Tibial artery (tissue), 4 donors: ENCODE results near the gene YWHAB.
"Not testable (repeated sequence)": the region's sequence is repeated elsewhere in the genome, so short reads cannot be mapped to it uniquely, and the experiment has no call there.

Experiments used
- DNase-seq, 2 donors: peaks; one replicate each; pipeline ENCODE4 v3.0.0-alpha.2; 2019
- H3K27ac ChIP-seq, 2 donors: fragments of 200-600 bp; sonication (generic) in 1 of 2; 1 replicate in 1 of 2; 2 replicates in 1 of 2; pipeline ENCODE4 v1.5.1; 2018 to 2019; ENCODE audit warnings: mild to moderate bottlenecking in 1 of 2
- H3K27me3 ChIP-seq, 2 donors: fragments of 200-600 bp; sonication (generic) in 1 of 2; one replicate each; pipeline versions ENCODE4 v1.5.1 to v1.6.0; 2016 to 2019
- H3K36me3 ChIP-seq, 3 donors: fragments of 200-600 bp; sonication (generic) in 2 of 3; one replicate each; pipeline ENCODE4 v1.5.1; 2016 to 2019; ENCODE audit warnings: mild to moderate bottlenecking in 2 of 3
- H3K4me1 ChIP-seq, 4 donors: fragments of 200-600 bp; sonication (generic) in 2 of 4; 1 replicate in 3 of 4; 2 replicates in 1 of 4; pipeline ENCODE4 v1.5.1; 2016 to 2019
- H3K4me3 ChIP-seq, 2 donors: fragments of 200-600 bp; sonication (generic) in 1 of 2; 1 replicate in 1 of 2; 2 replicates in 1 of 2; pipeline ENCODE4 v1.5.1; 2018 to 2019; ENCODE audit warnings: mild to moderate bottlenecking in 2 of 2
- H3K9me3 ChIP-seq, 3 donors: fragments of 200-600 bp; sonication (generic) in 1 of 3; one replicate each; pipeline ENCODE4 v1.5.1; 2016 to 2019
- CTCF ChIP-seq, 2 experiments: fragments of 200-600 bp in 1 of 2; fragments of 450-650 bp in 1 of 2; IDR thresholded peaks; one replicate each; pipeline ENCODE4 v1.5.1; 2017 to 2019; ENCODE audit warnings: antibody characterized with exemption in 2 of 2, mild to moderate bottlenecking in 1 of 2, moderate library complexity in 1 of 2
- intact Hi-C: fragments of 100-400 bp; cut with DNase I; formaldehyde crosslinking; loops from one replicate; pipeline ENCODE4 v1.15.0; 2023; ENCODE audit warnings: low total_unique reads

Gene YWHAB

GRCh38 chr20:44869471-44869870 lies 16.0 kb upstream of the YWHAB start:
- H3K4me3 ChIP-seq: no peak overlapping the region
- no peaks in the 10 kb centered on the region for H3K9me3 ChIP-seq
- no peak for DNase-seq
- H3K27ac ChIP-seq: no peak overlapping the region
- no peaks in the 10 kb centered on the region for H3K27me3 ChIP-seq
- TF ChIP-seq CTCF (IDR thresholded peaks at IDR 0.05): no peak
- peaks cover 0 to 11% (median 10%) of the 10 kb centered on the region in 4 donors for H3K4me1 ChIP-seq
- no peaks in the 10 kb centered on the region for H3K36me3 ChIP-seq
- intact Hi-C loops: loop anchor here (5.0 kb wide), 2 partner anchors 122 to 187 kb away; partner anchors contain the start of gene KCNK15

- not testable (repeated sequence) for DNase-seq, H3K9me3 ChIP-seq, H3K27me3 ChIP-seq, H3K36me3 ChIP-seq, H3K27ac ChIP-seq, H3K4me3 ChIP-seq
- H3K4me1 ChIP-seq: peaks cover 0 to 21% (median 14%) of the 10 kb centered on the region in 4 donors
- intact Hi-C loops: loop anchor here (10.0 kb wide), 2 partner anchors 482 to 668 kb away; partner anchors contain the start of genes OSER1 and SYS1
Measured at GRCh38 chr20:44882360-44882759, 3.1 kb upstream of the YWHAB start.

- intact Hi-C loops: loop anchor here (10.0 kb wide), 2 partner anchors 481 to 669 kb away; partner anchors contain the start of genes OSER1 and SYS1
- peaks cover 0 to 29% (median 23%) of the 10 kb centered on the region in 4 donors for H3K4me1 ChIP-seq
- H3K9me3 ChIP-seq: no peaks in the 10 kb centered on the region
- H3K27ac ChIP-seq: no peak overlapping the region
- H3K27me3 ChIP-seq: no peaks in the 10 kb centered on the region
- H3K4me3 ChIP-seq: no peak overlapping the region
- no peaks in the 10 kb centered on the region for H3K36me3 ChIP-seq
- DNase-seq: no peak
- TF ChIP-seq CTCF (IDR thresholded peaks at IDR 0.05): no peak
Measured at GRCh38 chr20:44883214-44883902, 2.1 kb upstream of the YWHAB start.

GRCh38 chr20:44884907-44885391 lies 556 bp upstream of the YWHAB start:
- no peaks in the 10 kb centered on the region for H3K36me3 ChIP-seq
- no peaks in the 10 kb centered on the region for H3K27me3 ChIP-seq
- no peak for TF ChIP-seq CTCF (IDR thresholded peaks at IDR 0.05)
- peak overlapping the region; percentile 94 to 96 for H3K27ac ChIP-seq
- peaks cover 0 to 44% (median 34%) of the 10 kb centered on the region in 4 donors for H3K4me1 ChIP-seq
- intact Hi-C loops: loop anchor here (5.0 to 10.0 kb wide), 4 partner anchors 77 to 670 kb away; partner anchors contain the start of genes FITM2, OSER1, SYS1 and TOMM34
- no peaks in the 10 kb centered on the region for H3K9me3 ChIP-seq
- DNase-seq: no peak
- H3K4me3 ChIP-seq: peak overlapping the region; percentile 94 to 97

GRCh38 chr20:44886266-44886651 lies 754 bp downstream of the YWHAB start:
- intact Hi-C loops: loop anchor here (5.0 to 10.0 kb wide), 4 partner anchors 76 to 671 kb away; partner anchors contain the start of genes FITM2, OSER1, SYS1 and TOMM34
- peaks cover 0 to 57% (median 41%) of the 10 kb centered on the region in 4 donors for H3K4me1 ChIP-seq
- no peaks in the 10 kb centered on the region for H3K9me3 ChIP-seq
- peak overlapping the region; percentile 94 to 97 for H3K4me3 ChIP-seq
- no peak for DNase-seq
- no peaks in the 10 kb centered on the region for H3K27me3 ChIP-seq
- peak overlapping the region; percentile 94 to 96 for H3K27ac ChIP-seq
- H3K36me3 ChIP-seq: no peaks in the 10 kb centered on the region
- no peak for TF ChIP-seq CTCF (IDR thresholded peaks at IDR 0.05)

- Histone ChIP-seq H3K36me3 (no peaks in the 10 kb centered on the region), H3K4me1 (peaks cover 0 to 61% (median 46%) of the 10 kb centered on the region in 4 donors), H3K4me3 (peak overlapping the region; percentile 94 to 97), H3K27ac (peak overlapping the region; percentile 94 to 96), H3K27me3 (no peaks in the 10 kb centered on the region), H3K9me3 (no peaks in the 10 kb centered on the region)
- intact Hi-C loops: loop anchor here (5.0 to 10.0 kb wide), 4 partner anchors 75 to 672 kb away; partner anchors contain the start of genes FITM2, OSER1, SYS1 and TOMM34
- TF ChIP-seq CTCF (IDR thresholded peaks at IDR 0.05): no peak
- DNase-seq: no peak
Measured at GRCh38 chr20:44886828-44887227, 1.3 kb downstream of the YWHAB start.
